PC-3 (cell line): ENCODE data around the gene CDC45. TPM values are rescaled to one million over a fixed set of nuclear protein-coding genes. Genes with fewer than 3 reads are reported as not detected.
A peak's percentile ranks its signal among the peaks of the same experiment; 100 is the strongest.
"Not testable (repeated sequence)": the region's sequence is repeated elsewhere in the genome, so short reads cannot be mapped to it uniquely, and the experiment has no call there.

Experiments used
- ATAC-seq: fragments of 200-7000 bp; cut with Tn5 transposase; 2 replicates; pipeline ENCODE4 v1.9.1; 2020; ENCODE audit warnings: mild to moderate bottlenecking, moderate library complexity
- BruUV-seq: library from RNA; stranded (reverse); fragments of 400-500 nt; replicated peaks from 2 replicates; lab custom pipeline; 2021; lab: Mats Ljungman, UMichigan
- CTCF ChIA-PET: fragments of 300-600 bp; sonication (Branson Sonifier 250); formaldehyde crosslinking; loops from one replicate; lab custom pipeline; 2022; ENCODE audit warnings: antibody characterized with exemption; lab: Charles Lee
- POLR2A ChIA-PET: fragments of 300-600 bp; sonication (Branson Sonifier 250); formaldehyde crosslinking; loops from one replicate; lab custom pipeline; 2022; ENCODE audit warnings: antibody characterized with exemption; ENCODE audit not compliant: unreplicated experiment; lab: Charles Lee
- DNase-seq: peaks from one replicate; pipeline ENCODE4 v3.0.0-alpha.2; 2015
- H2AFZ ChIP-seq: fragments of 300-600 bp; sonication (generic); 2 replicates; pipeline ENCODE4 v1.6.0; 2016; ENCODE audit warnings: antibody characterized with exemption, low read length
- H3F3A ChIP-seq: fragments of 300-600 bp; sonication (generic); one replicate; pipeline ENCODE4 v1.6.0; 2017; ENCODE audit warnings: antibody characterized with exemption, low read length, control low read depth, mild to moderate bottlenecking; ENCODE audit not compliant: unreplicated experiment
- H3K27ac ChIP-seq: fragments of 300-600 bp; sonication (generic); 2 replicates; pipeline ENCODE4 v1.5.1; 2016; ENCODE audit warnings: mild to moderate bottlenecking, low read length
- H3K27me3 ChIP-seq: fragments of 300-600 bp; sonication (generic); 2 replicates; pipeline ENCODE4 v1.6.1; 2016; ENCODE audit warnings: low read length, mixed read lengths
- H3K36me3 ChIP-seq: fragments of 300-600 bp; sonication (generic); 2 replicates; pipeline ENCODE4 v1.6.1; 2016; ENCODE audit warnings: low read depth, mixed run types, low read length, mixed read lengths
- H3K4me1 ChIP-seq: fragments of 300-600 bp; sonication (generic); 2 replicates; pipeline ENCODE4 v1.5.1; 2016; ENCODE audit warnings: low read length; ENCODE audit not compliant: insufficient read depth
- H3K4me2 ChIP-seq: fragments of 300-600 bp; sonication (generic); 2 replicates; pipeline ENCODE4 v1.6.0; 2016; ENCODE audit warnings: low read length
- H3K4me3 ChIP-seq: fragments of 300-600 bp; sonication (generic); 2 replicates; pipeline ENCODE4 v1.5.1; 2016; ENCODE audit warnings: mild to moderate bottlenecking, low read length, mixed read lengths
- H3K79me2 ChIP-seq: fragments of 300-600 bp; sonication (generic); 2 replicates; pipeline ENCODE4 v1.6.1; 2017; ENCODE audit warnings: low read length, mixed read lengths
- H3K9ac ChIP-seq: fragments of 300-600 bp; sonication (generic); 2 replicates; pipeline ENCODE4 v1.6.0; 2016; ENCODE audit warnings: mild to moderate bottlenecking, low read length
- H3K9me2 ChIP-seq: fragments of 300-600 bp; sonication (generic); replicated peaks from 2 replicates; pipeline ENCODE4 v1.6.1; 2016; ENCODE audit warnings: mixed run types, low read length, mixed read lengths
- H3K9me3 ChIP-seq: fragments of 300-600 bp; sonication (generic); 2 replicates; pipeline ENCODE4 v1.6.1; 2016; ENCODE audit warnings: low read length, mixed read lengths
- H4K20me1 ChIP-seq: fragments of 300-600 bp; sonication (generic); 2 replicates; pipeline ENCODE4 v1.6.1; 2016; ENCODE audit warnings: low read length, mixed read lengths
- CTCF ChIP-seq: fragments of 300-600 bp; sonication (generic); conservative IDR thresholded peaks from 2 replicates; pipeline ENCODE4 v1.5.1; 2017; ENCODE audit warnings: antibody characterized with exemption, low read depth, mild to moderate bottlenecking, low read length
- EZH2 ChIP-seq: fragments of 300-600 bp; sonication (generic); IDR thresholded peaks from one replicate; pipeline ENCODE4 v1.6.1; 2017; ENCODE audit warnings: antibody characterized with exemption, mild to moderate bottlenecking, low read length; ENCODE audit not compliant: unreplicated experiment
- EZH2phosphoT487 ChIP-seq: fragments of 300-600 bp; sonication (generic); IDR thresholded peaks from 2 replicates; pipeline ENCODE4 v1.6.1; 2018; ENCODE audit warnings: mild to moderate bottlenecking, antibody characterized with exemption, low read length, borderline replicate concordance
- intact Hi-C: fragments of 100-400 bp; cut with micrococcal nuclease; formaldehyde crosslinking; loops from 2 replicates; pipeline ENCODE4 v1.9.0; 2023
- total RNA-seq: library from RNA; depleted of rRNA; stranded (reverse); fragments of >200 nt; gene quantifications from 2 replicates; pipeline ENCODE4 v1.2.3, GENCODE V29; 2014

Gene CDC45
- total RNA-seq, 1 experiment from 2014 or later: 70.9 TPM

GRCh38 chr22:19432133-19432851, 47.4 kb upstream of the CDC45 start, which contains the start of gene MRPL40:
Gene MRPL40, plus strand, starts transcription at chr22:19432545. Its CDS starts 10 bp downstream, at chr22:19432555.
- no peaks in the 10 kb centered on the region for H3F3A ChIP-seq
- TF ChIP-seq EZH2phosphoT487: no peak
- DNase-seq: peak; percentile 91
- ATAC-seq: peak; percentile 86
- peaks cover 24% of the 10 kb centered on the region for H3K4me1 ChIP-seq
- H3K27ac ChIP-seq: peak within 1 kb of the TSS; percentile 91
- H3K9me3 ChIP-seq: no peaks in the 10 kb centered on the region
- ChIA-PET CTCF (no interaction called here), POLR2A (no interaction called here)
- H3K4me2 ChIP-seq: peak within 1 kb of the TSS; percentile 100
- no TSS peak for BruUV-seq
- H3K9ac ChIP-seq: peak within 1 kb of the TSS; percentile 100
- peaks cover 13% of the 10 kb centered on the region for H4K20me1 ChIP-seq
- peaks cover 5% of the 10 kb centered on the region; the same call in 1 of the 2 replicates for H3K36me3 ChIP-seq
- no peaks in the 10 kb centered on the region for H3K9me2 ChIP-seq
- H3K79me2 ChIP-seq: peaks cover 55% of the 10 kb centered on the region
- peak within 1 kb of the TSS; percentile 84 for H2AFZ ChIP-seq
- intact Hi-C loops: no loop called here
- no peaks in the 10 kb centered on the region for H3K27me3 ChIP-seq
- H3K4me3 ChIP-seq: peak within 1 kb of the TSS; percentile 98

GRCh38 chr22:19434401-19434800, 45.3 kb upstream of the CDC45 start:
- ATAC-seq: no peak
- intact Hi-C loops: no loop called here
- H3K4me3 ChIP-seq: no peak overlapping the region
- no peak for DNase-seq
- ChIA-PET CTCF (no interaction called here), POLR2A (no interaction called here)
- peaks cover 5% of the 10 kb centered on the region; the same call in 1 of the 2 replicates for H3K36me3 ChIP-seq
- H3K27me3 ChIP-seq: no peaks in the 10 kb centered on the region
- H3K9me3 ChIP-seq: no peaks in the 10 kb centered on the region
- H3K9me2 ChIP-seq: no peaks in the 10 kb centered on the region
- H3K27ac ChIP-seq: no peak overlapping the region
- no peak overlapping the region for H3K4me2 ChIP-seq
- no peak overlapping the region for H2AFZ ChIP-seq
- H3F3A ChIP-seq: no peaks in the 10 kb centered on the region
- peaks cover 34% of the 10 kb centered on the region for H3K79me2 ChIP-seq
- TF ChIP-seq EZH2 (no peak), EZH2phosphoT487 (no peak), CTCF (no peak)
- no peak overlapping the region for H3K9ac ChIP-seq
- H3K4me1 ChIP-seq: peaks cover 13% of the 10 kb centered on the region
- no TSS peak for BruUV-seq
- peaks cover 2% of the 10 kb centered on the region; the same call in 1 of the 2 replicates for H4K20me1 ChIP-seq

- H3K27me3 ChIP-seq: no peaks in the 10 kb centered on the region
- no peaks in the 10 kb centered on the region for H3K9me3 ChIP-seq
- ChIA-PET CTCF (no interaction called here), POLR2A (interaction anchor here (0.6 kb wide), 1 partner anchor 402 kb away, joined by 3 read pairs; no protein-coding TSS in a partner anchor)
- peaks cover 28% of the 10 kb centered on the region for H3K79me2 ChIP-seq
- H4K20me1 ChIP-seq: no peaks in the 10 kb centered on the region
- no peak for TF ChIP-seq EZH2phosphoT487
- TF ChIP-seq CTCF: no peak
- no peak for TF ChIP-seq EZH2
- H3K9ac ChIP-seq: no peak overlapping the region
- intact Hi-C loops: no loop called here
- no peak overlapping the region for H3K4me2 ChIP-seq
- no peaks in the 10 kb centered on the region for H3F3A ChIP-seq
- ATAC-seq (no peak), DNase-seq (no peak)
- H3K4me3 ChIP-seq: no peak overlapping the region
- peaks cover 7% of the 10 kb centered on the region for H3K4me1 ChIP-seq
- no peak overlapping the region for H2AFZ ChIP-seq
- peaks cover 5% of the 10 kb centered on the region; the same call in 1 of the 2 replicates for H3K36me3 ChIP-seq
- H3K9me2 ChIP-seq: no peaks in the 10 kb centered on the region
- no peak overlapping the region for H3K27ac ChIP-seq
- no TSS peak for BruUV-seq
These were observed 44.7 kb upstream of the CDC45 start for GRCh38 chr22:19434829-19435580.

- DNase-seq, H3F3A ChIP-seq, H3K9me2 ChIP-seq, POLR2A ChIA-PET, ATAC-seq, H3K27ac ChIP-seq, intact Hi-C loops, CTCF ChIA-PET, H3K4me3 ChIP-seq, H3K4me2 ChIP-seq, H3K9ac ChIP-seq, H3K36me3 ChIP-seq, H4K20me1 ChIP-seq, H3K4me1 ChIP-seq, H3K9me3 ChIP-seq, BruUV-seq, H2AFZ ChIP-seq, H3K27me3 ChIP-seq: not testable (repeated sequence)
- H3K79me2 ChIP-seq: peaks cover 21% of the 10 kb centered on the region
These were observed 43.1 kb upstream of the CDC45 start for GRCh38 chr22:19436444-19437161.
